ENCODE results near the gene TMPRSS11B. TPM values are rescaled to one million over a fixed set of nuclear protein-coding genes. Genes with fewer than 3 reads are reported as not detected.

The TMPRSS11B gene, protein sequence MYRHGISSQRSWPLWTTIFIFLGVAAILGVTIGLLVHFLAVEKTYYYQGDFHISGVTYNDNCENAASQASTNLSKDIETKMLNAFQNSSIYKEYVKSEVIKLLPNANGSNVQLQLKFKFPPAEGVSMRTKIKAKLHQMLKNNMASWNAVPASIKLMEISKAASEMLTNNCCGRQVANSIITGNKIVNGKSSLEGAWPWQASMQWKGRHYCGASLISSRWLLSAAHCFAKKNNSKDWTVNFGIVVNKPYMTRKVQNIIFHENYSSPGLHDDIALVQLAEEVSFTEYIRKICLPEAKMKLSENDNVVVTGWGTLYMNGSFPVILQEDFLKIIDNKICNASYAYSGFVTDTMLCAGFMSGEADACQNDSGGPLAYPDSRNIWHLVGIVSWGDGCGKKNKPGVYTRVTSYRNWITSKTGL
- total RNA-seq (not detected), polyA plus RNA-seq (not detected)
- long read RNA-seq, donor 1 = 0 reads
- long read RNA-seq, donor 2 = 0 reads
- long read RNA-seq, donor 3 = 0 reads

DNA sequence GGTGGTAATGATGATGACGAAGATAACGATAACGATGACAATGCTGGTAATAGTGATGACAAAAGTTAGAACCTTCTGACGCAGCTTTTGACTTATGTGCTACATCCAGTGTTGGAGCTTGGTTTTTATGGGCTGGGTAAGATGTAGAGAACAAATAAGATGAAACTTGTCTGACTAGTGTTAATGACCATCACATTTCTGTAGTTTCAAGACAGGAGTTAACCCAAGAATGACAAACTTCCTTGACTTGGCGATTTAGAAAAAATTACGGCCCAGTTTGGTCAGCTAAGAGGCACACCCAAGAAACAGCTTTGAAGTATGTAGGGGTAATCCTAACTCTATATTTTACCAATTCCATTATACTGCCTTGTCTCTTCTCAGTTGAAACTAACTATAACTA is at the start of gene TMPRSS11B:
TMPRSS11B (minus strand) TSS at position 101 of the 400 bp plus-strand sequence. CDS start 136 bp downstream, outside the sequence.
- Histone ChIP-seq H3K4me1 (ENCODE audit: insufficient read depth) (no peaks in the 10 kb centered on the region), H3K27ac (no peak within 1 kb of the TSS), H3K9me3 (no peaks in the 10 kb centered on the region), H3K27me3 (no peaks in the 10 kb centered on the region), H3K36me3 (no peaks in the 10 kb centered on the region), H3K4me3 (no peak within 1 kb of the TSS)
- no peak for DNase-seq
- 87 to 93% (median 90%) methylated on average over 6 of the region's 6 CpGs for WGBS, 3 donors
- TF ChIP-seq EP300 (IDR thresholded peaks at IDR 0.05) (no peak), CTCF (IDR thresholded peaks at IDR 0.05) (no peak), POLR2A (IDR thresholded peaks at IDR 0.05) (no peak)
- intact Hi-C loops (cut with DNase I) = no loop called here

- no peaks in the 10 kb centered on the region for H3K27me3 ChIP-seq
- H3K4me3 ChIP-seq = no peak overlapping the region
- no peaks in the 10 kb centered on the region for H3K4me1 ChIP-seq (ENCODE audit: insufficient read depth)
- DNase-seq = no peak
- no peaks in the 10 kb centered on the region for H3K9me3 ChIP-seq
- TF ChIP-seq POLR2A (IDR thresholded peaks at IDR 0.05) (no peak), EP300 (IDR thresholded peaks at IDR 0.05) (no peak), CTCF (IDR thresholded peaks at IDR 0.05) (no peak)
- H3K36me3 ChIP-seq = no peaks in the 10 kb centered on the region
- 90 to 97% (median 91%) methylated on average over 1 of the region's 1 CpG for WGBS, 3 donors
- intact Hi-C loops (cut with DNase I) = no loop called here
- H3K27ac ChIP-seq = no peak overlapping the region
Observed at GRCh38 chr4:68291256-68291655, 45.8 kb upstream of the TMPRSS11B start.

- WGBS, 3 donors = 64 to 72% (median 67%) methylated on average over 2 of the region's 2 CpGs
- H3K36me3 ChIP-seq = no peaks in the 10 kb centered on the region
- TF ChIP-seq POLR2A (IDR thresholded peaks at IDR 0.05) (no peak), EP300 (IDR thresholded peaks at IDR 0.05) (no peak), CTCF (IDR thresholded peaks at IDR 0.05) (no peak)
Observed at GRCh38 chr4:68288393-68288740, 42.9 kb upstream of the TMPRSS11B start.

GRCh38 chr4:68287704-68288392 is 42.4 kb upstream of the TMPRSS11B start:
- no peak for TF ChIP-seq POLR2A (IDR thresholded peaks at IDR 0.05)
- TF ChIP-seq CTCF (IDR thresholded peaks at IDR 0.05) = no peak
- no peak for DNase-seq

More at GRCh38 chr4:68288393-68288740, 42.9 kb upstream of the TMPRSS11B start:
- Histone ChIP-seq H3K4me1 (ENCODE audit: insufficient read depth) (no peaks in the 10 kb centered on the region), H3K4me3 (no peak overlapping the region), H3K27me3 (no peaks in the 10 kb centered on the region), H3K9me3 (no peaks in the 10 kb centered on the region), H3K27ac (no peak overlapping the region)
- intact Hi-C loops (cut with DNase I) = no loop called here
- no peak for DNase-seq

More at GRCh38 chr4:68287704-68288392, 42.4 kb upstream of the TMPRSS11B start:
- H3K27ac ChIP-seq = no peak overlapping the region
- intact Hi-C loops (cut with DNase I) = no loop called here
- H3K4me3 ChIP-seq = no peak overlapping the region
- no peaks in the 10 kb centered on the region for H3K27me3 ChIP-seq
- WGBS, 3 donors = 54 to 72% (median 65%) methylated on average over 3 of the region's 3 CpGs
- H3K4me1 ChIP-seq (ENCODE audit: insufficient read depth) = no peaks in the 10 kb centered on the region
- no peaks in the 10 kb centered on the region for H3K9me3 ChIP-seq
- H3K36me3 ChIP-seq = no peaks in the 10 kb centered on the region
